ENCODE results near the gene MAS1. TPM values are rescaled to one million over a fixed set of nuclear protein-coding genes. Genes with fewer than 3 reads are reported as not detected.
A peak's percentile ranks its signal among the peaks of the same experiment; 100 is the strongest.

MAS1 gene
- total and polyA plus RNA-seq, 12 donors: 0.02 to 0.04 (median 0.02) TPM; not detected in 7

- no peak overlapping the region for H3K27ac ChIP-seq
- intact Hi-C loops (cut with DNase I): loop anchor here in 2 of 10 donors (5.0 to 10.0 kb wide), 3 partner anchors 52 to 195 kb away; no protein-coding TSS in a partner anchor
- H3K27me3 ChIP-seq: peaks cover 0 to 5% (median 0%) of the 10 kb centered on the region in 7 donors
- H3K4me3 ChIP-seq: no peak overlapping the region
- H3K36me3 ChIP-seq: no peaks in the 10 kb centered on the region
- 84 to 86% methylated on average over 11 of the region's 11 CpGs for WGBS, 2 donors
- no peaks in the 10 kb centered on the region for H3K9me3 ChIP-seq
- ATAC-seq (no peak), DNase-seq (no peak)
- TF ChIP-seq CTCF (IDR thresholded peaks at IDR 0.05): no peak
- peaks cover 0 to 3% (median 0%) of the 10 kb centered on the region in 9 donors for H3K4me1 ChIP-seq
These were observed 10.9 kb upstream of the MAS1 start for GRCh38 chr6:159879856-159880255.

- H3K27me3 ChIP-seq: peaks cover 0 to 5% (median 0%) of the 10 kb centered on the region in 7 donors
- no peak for TF ChIP-seq CTCF (IDR thresholded peaks at IDR 0.05)
- H3K9me3 ChIP-seq: no peaks in the 10 kb centered on the region
- WGBS, 2 donors: 78 to 83% methylated on average over 6 of the region's 6 CpGs
- H3K27ac ChIP-seq: no peak overlapping the region
- no peak for DNase-seq
- H3K36me3 ChIP-seq: no peaks in the 10 kb centered on the region
- H3K4me1 ChIP-seq: peaks cover 0 to 3% (median 0%) of the 10 kb centered on the region in 9 donors
- intact Hi-C loops (cut with DNase I): no loop called here
- no peak overlapping the region for H3K4me3 ChIP-seq
- ATAC-seq: no peak
These were observed 10.3 kb upstream of the MAS1 start for GRCh38 chr6:159880412-159880975.

- peak in 1 of 8 donors; percentile 37 for ATAC-seq
- no peaks in the 10 kb centered on the region for H3K36me3 ChIP-seq
- H3K4me1 ChIP-seq: peaks cover 0 to 3% (median 0%) of the 10 kb centered on the region in 9 donors
- no peak for TF ChIP-seq CTCF (IDR thresholded peaks at IDR 0.05)
- H3K27me3 ChIP-seq: peaks cover 0 to 29% (median 15%) of the 10 kb centered on the region in 7 donors
- H3K9me3 ChIP-seq: no peaks in the 10 kb centered on the region
- intact Hi-C loops (cut with DNase I): no loop called here
- H3K4me3 ChIP-seq: no peak overlapping the region
- no peak overlapping the region for H3K27ac ChIP-seq
- WGBS, 2 donors: 55 to 67% methylated on average over 4 of the region's 4 CpGs
- no peak for DNase-seq
These were observed 6.1 kb upstream of the MAS1 start for GRCh38 chr6:159884720-159885119.

GRCh38 chr6:159886270-159886669, 4.5 kb upstream of the MAS1 start:
- Histone ChIP-seq H3K27me3 (peaks cover 0 to 41% (median 28%) of the 10 kb centered on the region in 7 donors), H3K27ac (no peak overlapping the region), H3K36me3 (no peaks in the 10 kb centered on the region), H3K4me3 (no peak overlapping the region), H3K4me1 (peaks cover 0 to 3% (median 0%) of the 10 kb centered on the region in 9 donors), H3K9me3 (no peaks in the 10 kb centered on the region)
- intact Hi-C loops (cut with DNase I): no loop called here
- DNase-seq (no peak), ATAC-seq (no peak)
- 92 to 95% methylated on average over 3 of the region's 3 CpGs for WGBS, 2 donors
- TF ChIP-seq CTCF (IDR thresholded peaks at IDR 0.05): no peak

All from heart right ventricle (tissue), 16 donors.